Measurements from ENCODE around the gene RUVBL1. TPM values are rescaled to one million over a fixed set of nuclear protein-coding genes. Genes with fewer than 3 reads are reported as not detected.

The RUVBL1 gene
- total and polyA plus RNA-seq, 10 of the 15 experiments (the other 5 are each of a cell fraction or from before 2014, with no cell fraction given) = 15.2 to 142 (median 84.2) TPM

DNA sequence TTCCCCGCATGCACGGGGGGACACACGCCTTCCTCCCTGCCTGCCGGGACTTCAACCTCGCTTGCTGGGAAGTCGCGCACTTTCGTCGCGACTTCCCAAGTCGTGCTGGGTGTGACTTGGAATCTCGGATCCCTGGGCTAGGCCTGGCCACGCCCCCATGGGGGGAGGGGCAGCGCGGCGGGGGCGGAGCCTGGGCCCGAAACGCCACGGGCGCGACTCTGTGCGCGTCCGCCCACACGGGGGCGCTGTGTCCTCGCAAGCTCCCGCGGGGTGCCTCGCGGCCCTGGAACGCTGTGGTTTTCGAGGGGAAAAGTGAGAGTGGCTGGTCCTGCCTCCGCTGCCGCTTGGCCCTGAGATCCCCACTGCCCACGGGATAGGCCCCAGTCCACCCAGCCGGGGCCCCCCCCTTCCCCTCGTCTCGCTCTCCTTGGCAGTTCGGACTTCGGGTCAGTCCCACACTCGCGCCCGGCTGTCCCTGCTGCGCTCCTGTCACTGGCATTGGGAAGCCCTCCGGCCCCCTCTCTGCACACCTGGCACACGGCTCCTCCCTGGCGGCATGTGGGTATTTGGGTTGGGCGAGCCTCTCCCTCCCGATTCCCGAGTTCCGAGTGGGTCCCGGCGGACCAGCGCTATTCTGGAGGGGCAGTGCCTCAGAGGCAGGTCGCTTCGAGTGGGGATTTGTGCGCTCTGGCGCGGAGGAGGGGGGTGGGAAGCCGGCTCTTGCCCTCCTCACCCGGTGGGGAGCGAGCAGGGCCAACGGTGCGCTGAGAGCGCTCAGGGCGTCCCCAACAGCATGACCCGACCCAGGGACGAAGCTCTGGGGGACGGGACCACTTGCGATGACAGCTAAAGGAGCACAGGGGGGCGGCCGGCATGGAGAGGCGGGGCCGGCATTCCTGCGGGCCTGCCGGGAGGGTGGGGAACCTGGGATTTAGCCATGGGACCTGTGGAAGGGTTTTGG, 47.8 kb downstream of the RUVBL1 start (continued):
- TF ChIP-seq, protein P1, sequence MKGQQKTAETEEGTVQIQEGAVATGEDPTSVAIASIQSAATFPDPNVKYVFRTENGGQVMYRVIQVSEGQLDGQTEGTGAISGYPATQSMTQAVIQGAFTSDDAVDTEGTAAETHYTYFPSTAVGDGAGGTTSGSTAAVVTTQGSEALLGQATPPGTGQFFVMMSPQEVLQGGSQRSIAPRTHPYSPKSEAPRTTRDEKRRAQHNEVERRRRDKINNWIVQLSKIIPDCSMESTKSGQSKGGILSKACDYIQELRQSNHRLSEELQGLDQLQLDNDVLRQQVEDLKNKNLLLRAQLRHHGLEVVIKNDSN (IDR thresholded peaks at IDR 0.05; ENCODE audit: borderline replicate concordance, extremely low read length, insufficient read depth, low read depth, low read length) = no peak
- TF ChIP-seq SP1 (IDR thresholded peaks at IDR 0.05; ENCODE audit: low read depth, low read length) (peak; percentile 38), TCF7 (IDR thresholded peaks at IDR 0.05; ENCODE audit: borderline replicate concordance) (no peak), KDM1A (IDR thresholded peaks at IDR 0.05; ENCODE audit: borderline replicate concordance) (no peak), TCF3 (IDR thresholded peaks at IDR 0.05; ENCODE audit: borderline replicate concordance, insufficient read depth, low read depth, low read length) (no peak), SIX5 (IDR thresholded peaks at IDR 0.05; ENCODE audit: low read depth, low read length, severe bottlenecking) (no peak), CHD1 (IDR thresholded peaks at IDR 0.05; ENCODE audit: low read depth, low read length) (no peak), DPF2 (IDR thresholded peaks at IDR 0.05) (0 out of 2 replicates have a peak, but pooled peaks have one; percentile 25), PML (IDR thresholded peaks at IDR 0.05; ENCODE audit: low read length) (no peak), BCL11A (IDR thresholded peaks at IDR 0.05; ENCODE audit: low read depth, low read length) (no peak)
- TF ChIP-seq, protein P2, sequence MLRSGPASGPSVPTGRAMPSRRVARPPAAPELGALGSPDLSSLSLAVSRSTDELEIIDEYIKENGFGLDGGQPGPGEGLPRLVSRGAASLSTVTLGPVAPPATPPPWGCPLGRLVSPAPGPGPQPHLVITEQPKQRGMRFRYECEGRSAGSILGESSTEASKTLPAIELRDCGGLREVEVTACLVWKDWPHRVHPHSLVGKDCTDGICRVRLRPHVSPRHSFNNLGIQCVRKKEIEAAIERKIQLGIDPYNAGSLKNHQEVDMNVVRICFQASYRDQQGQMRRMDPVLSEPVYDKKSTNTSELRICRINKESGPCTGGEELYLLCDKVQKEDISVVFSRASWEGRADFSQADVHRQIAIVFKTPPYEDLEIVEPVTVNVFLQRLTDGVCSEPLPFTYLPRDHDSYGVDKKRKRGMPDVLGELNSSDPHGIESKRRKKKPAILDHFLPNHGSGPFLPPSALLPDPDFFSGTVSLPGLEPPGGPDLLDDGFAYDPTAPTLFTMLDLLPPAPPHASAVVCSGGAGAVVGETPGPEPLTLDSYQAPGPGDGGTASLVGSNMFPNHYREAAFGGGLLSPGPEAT (IDR thresholded peaks at IDR 0.05; ENCODE audit: low read depth) = no peak
- TF ChIP-seq, protein P3, sequence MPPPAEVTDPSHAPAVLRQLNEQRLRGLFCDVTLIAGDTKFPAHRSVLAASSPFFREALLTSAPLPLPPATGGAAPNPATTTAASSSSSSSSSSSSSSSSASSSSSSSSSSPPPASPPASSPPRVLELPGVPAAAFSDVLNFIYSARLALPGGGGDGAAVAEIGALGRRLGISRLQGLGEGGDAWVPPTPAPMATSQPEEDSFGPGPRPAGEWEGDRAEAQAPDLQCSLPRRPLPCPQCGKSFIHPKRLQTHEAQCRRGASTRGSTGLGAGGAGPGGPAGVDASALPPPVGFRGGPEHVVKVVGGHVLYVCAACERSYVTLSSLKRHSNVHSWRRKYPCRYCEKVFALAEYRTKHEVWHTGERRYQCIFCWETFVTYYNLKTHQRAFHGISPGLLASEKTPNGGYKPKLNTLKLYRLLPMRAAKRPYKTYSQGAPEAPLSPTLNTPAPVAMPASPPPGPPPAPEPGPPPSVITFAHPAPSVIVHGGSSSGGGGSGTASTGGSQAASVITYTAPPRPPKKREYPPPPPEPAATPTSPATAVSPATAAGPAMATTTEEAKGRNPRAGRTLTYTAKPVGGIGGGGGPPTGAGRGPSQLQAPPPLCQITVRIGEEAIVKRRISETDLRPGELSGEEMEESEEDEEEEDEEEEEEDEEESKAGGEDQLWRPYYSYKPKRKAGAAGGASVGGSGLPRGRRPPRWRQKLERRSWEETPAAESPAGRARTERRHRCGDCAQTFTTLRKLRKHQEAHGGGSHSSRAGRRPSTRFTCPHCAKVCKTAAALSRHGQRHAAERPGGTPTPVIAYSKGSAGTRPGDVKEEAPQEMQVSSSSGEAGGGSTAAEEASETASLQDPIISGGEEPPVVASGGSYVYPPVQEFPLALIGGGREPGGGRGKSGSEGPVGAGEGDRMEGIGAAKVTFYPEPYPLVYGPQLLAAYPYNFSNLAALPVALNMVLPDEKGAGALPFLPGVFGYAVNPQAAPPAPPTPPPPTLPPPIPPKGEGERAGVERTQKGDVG (CRISPR knock-in tag; IDR thresholded peaks at IDR 0.05) = no peak
- TF ChIP-seq, protein P4, sequence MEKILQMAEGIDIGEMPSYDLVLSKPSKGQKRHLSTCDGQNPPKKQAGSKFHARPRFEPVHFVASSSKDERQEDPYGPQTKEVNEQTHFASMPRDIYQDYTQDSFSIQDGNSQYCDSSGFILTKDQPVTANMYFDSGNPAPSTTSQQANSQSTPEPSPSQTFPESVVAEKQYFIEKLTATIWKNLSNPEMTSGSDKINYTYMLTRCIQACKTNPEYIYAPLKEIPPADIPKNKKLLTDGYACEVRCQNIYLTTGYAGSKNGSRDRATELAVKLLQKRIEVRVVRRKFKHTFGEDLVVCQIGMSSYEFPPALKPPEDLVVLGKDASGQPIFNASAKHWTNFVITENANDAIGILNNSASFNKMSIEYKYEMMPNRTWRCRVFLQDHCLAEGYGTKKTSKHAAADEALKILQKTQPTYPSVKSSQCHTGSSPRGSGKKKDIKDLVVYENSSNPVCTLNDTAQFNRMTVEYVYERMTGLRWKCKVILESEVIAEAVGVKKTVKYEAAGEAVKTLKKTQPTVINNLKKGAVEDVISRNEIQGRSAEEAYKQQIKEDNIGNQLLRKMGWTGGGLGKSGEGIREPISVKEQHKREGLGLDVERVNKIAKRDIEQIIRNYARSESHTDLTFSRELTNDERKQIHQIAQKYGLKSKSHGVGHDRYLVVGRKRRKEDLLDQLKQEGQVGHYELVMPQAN (conservative IDR thresholded peaks at IDR 0.05) = no peak
- TF ChIP-seq, protein P5, sequence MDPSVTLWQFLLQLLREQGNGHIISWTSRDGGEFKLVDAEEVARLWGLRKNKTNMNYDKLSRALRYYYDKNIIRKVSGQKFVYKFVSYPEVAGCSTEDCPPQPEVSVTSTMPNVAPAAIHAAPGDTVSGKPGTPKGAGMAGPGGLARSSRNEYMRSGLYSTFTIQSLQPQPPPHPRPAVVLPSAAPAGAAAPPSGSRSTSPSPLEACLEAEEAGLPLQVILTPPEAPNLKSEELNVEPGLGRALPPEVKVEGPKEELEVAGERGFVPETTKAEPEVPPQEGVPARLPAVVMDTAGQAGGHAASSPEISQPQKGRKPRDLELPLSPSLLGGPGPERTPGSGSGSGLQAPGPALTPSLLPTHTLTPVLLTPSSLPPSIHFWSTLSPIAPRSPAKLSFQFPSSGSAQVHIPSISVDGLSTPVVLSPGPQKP (IDR thresholded peaks at IDR 0.05; ENCODE audit: low read depth, low read length) = no peak
- TF ChIP-seq, protein P6, sequence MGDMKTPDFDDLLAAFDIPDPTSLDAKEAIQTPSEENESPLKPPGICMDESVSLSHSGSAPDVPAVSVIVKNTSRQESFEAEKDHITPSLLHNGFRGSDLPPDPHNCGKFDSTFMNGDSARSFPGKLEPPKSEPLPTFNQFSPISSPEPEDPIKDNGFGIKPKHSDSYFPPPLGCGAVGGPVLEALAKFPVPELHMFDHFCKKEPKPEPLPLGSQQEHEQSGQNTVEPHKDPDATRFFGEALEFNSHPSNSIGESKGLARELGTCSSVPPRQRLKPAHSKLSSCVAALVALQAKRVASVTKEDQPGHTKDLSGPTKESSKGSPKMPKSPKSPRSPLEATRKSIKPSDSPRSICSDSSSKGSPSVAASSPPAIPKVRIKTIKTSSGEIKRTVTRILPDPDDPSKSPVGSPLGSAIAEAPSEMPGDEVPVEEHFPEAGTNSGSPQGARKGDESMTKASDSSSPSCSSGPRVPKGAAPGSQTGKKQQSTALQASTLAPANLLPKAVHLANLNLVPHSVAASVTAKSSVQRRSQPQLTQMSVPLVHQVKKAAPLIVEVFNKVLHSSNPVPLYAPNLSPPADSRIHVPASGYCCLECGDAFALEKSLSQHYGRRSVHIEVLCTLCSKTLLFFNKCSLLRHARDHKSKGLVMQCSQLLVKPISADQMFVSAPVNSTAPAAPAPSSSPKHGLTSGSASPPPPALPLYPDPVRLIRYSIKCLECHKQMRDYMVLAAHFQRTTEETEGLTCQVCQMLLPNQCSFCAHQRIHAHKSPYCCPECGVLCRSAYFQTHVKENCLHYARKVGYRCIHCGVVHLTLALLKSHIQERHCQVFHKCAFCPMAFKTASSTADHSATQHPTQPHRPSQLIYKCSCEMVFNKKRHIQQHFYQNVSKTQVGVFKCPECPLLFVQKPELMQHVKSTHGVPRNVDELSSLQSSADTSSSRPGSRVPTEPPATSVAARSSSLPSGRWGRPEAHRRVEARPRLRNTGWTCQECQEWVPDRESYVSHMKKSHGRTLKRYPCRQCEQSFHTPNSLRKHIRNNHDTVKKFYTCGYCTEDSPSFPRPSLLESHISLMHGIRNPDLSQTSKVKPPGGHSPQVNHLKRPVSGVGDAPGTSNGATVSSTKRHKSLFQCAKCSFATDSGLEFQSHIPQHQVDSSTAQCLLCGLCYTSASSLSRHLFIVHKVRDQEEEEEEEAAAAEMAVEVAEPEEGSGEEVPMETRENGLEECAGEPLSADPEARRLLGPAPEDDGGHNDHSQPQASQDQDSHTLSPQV (IDR thresholded peaks at IDR 0.05) = no peak; the same call in 1 of the 2 replicates
